ENCODE measurements around the gene MAOA.
A peak's percentile ranks its signal among the peaks of the same experiment; 100 is the strongest.
"Not testable (repeated sequence)": the region's sequence is repeated elsewhere in the genome, so short reads cannot be mapped to it uniquely, and the experiment has no call there.

Gene MAOA

DNA sequence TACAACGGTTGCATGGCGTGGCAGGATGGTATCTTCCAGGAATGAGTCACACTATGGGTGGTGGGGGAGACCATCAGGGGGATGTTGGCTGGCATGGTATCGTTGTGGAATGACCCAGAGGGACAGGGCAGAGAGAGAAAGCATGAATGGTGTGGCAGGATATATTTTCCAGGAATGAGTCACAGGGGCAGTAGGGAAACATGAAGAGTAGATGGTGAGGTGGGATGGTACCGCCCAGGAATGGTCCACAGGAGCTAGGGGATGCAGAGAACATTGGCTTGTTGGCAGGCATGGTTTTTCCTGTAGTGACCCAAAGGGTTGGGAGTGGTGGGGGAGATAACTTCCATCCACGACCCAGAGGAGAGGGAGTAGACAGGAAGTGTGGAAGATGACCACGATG is 62.4 kb downstream of the MAOA start:
- no peak for DNase-seq

DNA sequence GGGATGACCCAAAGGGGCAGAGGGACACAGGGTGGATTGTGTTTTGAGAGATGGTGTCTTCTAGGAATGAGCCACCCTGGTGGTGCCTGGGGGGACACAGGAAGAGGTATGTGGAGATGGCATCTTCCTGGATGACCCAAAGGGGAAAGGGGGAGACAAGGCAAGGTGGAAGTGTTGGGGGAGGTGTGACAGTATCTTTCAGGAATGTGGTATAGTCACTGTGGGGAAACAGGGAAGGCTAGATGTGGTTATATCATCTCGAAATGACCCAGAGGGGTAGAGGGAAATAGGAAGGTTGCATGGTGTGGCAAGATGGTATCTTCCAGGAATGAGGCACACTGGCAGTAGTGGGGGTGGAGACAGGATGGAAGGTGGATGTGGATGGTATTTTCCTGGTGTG is 62.9 kb downstream of the MAOA start:
- DNase-seq = no peak

GRCh38 chrX:43720082-43720481 is 64.0 kb downstream of the MAOA start:
- no peak for DNase-seq

- no peak for DNase-seq
Measured at GRCh38 chrX:43720961-43721360, 64.9 kb downstream of the MAOA start.

DNA sequence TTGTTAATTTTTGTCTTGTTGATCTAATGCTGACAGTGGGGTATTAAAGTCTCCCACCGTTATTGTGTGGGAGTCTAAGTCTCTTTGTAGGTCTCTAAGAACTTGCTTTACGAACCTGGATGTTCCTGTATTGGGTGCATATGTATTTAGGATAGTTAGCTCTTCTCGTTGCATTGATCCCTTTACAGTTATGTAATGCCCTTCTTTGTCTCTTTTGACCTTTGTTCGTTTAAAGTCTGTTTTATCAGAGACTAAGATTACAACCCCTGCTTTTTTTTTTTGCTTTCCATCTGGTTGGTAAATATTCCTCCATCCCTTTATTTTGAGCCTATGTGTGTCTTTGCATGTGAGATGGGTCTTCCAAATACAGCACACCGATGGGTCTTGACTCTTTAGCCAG is 69.1 kb downstream of the MAOA start:
- DNase-seq = not testable (repeated sequence)

- DNase-seq = not testable (repeated sequence)
Measured at GRCh38 chrX:43727254-43727653, 71.2 kb downstream of the MAOA start.

DNA sequence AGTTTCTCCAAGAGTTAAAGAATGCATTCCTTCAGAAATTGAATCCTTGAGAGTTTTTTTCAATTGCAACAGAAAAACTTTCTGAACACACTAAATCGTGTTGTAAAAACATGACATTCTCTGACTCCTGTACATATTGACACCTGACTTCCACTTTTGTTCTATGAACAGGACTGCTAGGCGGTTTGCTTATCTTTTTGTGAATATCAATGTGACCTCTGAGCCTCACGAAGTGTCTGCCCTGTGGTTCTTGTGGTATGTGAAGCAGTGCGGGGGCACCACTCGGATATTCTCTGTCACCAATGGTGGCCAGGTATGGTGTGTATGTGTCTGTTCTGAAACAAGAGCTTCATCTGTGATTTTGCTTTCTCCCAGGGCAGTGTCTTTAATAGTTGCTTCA is 71.9 kb downstream of the MAOA start:
- no peak for DNase-seq

DNA sequence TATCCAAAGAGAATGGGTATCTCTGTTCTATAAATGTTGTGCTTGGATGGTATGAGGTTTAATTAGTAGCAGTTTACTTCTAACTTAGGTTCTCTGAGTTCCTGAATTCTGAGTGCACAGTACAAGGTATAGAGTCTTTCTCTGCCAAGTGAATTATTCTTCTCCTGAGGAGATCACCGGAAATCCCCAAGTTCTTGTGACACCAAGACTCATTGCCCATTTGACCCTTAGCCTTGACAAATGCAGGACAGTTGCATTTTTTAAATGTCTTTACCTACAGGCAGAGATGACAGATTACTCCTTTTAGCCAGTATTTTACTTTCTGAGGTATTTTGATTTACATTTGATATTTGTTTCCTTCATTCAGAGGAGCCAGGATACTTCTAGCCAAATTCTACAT is 72.9 kb downstream of the MAOA start:
- DNase-seq = no peak

DNA sequence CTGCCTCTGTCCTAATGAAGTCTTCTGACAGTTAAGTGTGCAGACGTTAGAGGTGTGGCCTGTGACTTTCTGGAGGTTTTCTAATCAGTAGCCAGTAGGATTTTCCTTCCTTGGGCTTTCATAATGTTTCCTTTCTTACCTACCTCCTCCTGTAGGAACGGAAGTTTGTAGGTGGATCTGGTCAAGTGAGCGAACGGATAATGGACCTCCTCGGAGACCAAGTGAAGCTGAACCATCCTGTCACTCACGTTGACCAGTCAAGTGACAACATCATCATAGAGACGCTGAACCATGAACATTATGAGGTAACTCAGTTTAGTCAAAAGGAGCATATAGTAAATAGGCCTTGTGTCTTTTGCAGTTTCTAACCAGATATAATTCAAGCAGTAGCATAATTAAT is 75.0 kb downstream of the MAOA start:
- DNase-seq = no peak

- DNase-seq = no peak
Measured at GRCh38 chrX:43733699-43734098, 77.6 kb downstream of the MAOA start.

GRCh38 chrX:43734444-43734843 is 78.3 kb downstream of the MAOA start:
- no peak for DNase-seq

GRCh38 chrX:43735534-43735933 is 79.4 kb downstream of the MAOA start:
- no peak for DNase-seq

DNA sequence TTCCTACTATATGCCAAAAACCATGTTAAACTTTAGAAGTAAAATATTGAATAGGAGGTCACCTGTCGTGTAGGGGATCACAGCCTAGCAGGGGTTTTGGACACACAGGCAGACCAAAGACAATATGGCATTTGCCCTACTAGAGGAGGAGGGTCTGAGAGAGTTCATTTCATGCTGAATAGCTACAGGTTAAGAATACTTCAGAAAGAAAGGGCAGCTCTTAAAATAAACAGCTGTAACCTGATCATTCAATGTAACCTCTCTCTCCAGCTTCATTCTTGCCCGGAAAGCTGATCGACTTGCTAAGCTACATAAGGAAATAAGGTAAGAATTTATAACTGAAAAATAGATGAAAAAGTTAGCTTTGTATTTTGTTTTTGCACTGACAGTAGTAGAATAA is 79.9 kb downstream of the MAOA start:
- DNase-seq = no peak

DNA sequence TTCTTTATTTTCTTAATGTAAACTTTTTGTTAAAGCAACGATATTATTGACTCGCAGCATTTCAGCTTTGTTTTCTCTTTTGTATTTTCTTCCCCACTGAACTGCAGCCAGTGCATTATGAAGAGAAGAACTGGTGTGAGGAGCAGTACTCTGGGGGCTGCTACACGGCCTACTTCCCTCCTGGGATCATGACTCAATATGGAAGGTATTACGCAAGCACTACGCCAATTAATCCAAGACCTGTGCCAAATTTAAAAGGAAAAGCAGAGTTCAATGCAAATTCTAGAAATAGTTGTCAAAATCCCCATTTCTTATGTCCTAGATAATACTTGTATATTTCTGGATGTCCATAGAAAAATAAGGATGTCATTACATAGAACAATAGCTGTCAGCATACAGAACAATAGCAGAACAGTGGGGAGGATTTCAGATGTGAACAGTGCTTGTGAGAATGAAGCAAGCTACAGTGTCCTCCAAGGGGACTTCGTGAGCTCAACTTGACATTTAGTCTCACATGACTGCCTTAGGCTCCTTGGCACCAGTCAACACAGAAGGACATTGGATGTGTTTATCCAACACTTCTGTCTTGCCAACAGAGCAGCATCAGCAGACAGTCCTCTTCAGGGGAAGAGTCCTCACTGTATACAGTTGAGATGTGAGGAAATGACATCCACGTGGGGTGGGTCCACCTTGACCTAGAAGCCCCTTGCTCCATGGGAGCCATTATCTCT is 85.9 kb downstream of the MAOA start:
- no peak for DNase-seq

- no peak for DNase-seq
Measured at GRCh38 chrX:43743100-43743822, 87.2 kb downstream of the MAOA start.

GRCh38 chrX:43744284-43744683 is 88.2 kb downstream of the MAOA start:
- no peak for DNase-seq

DNA sequence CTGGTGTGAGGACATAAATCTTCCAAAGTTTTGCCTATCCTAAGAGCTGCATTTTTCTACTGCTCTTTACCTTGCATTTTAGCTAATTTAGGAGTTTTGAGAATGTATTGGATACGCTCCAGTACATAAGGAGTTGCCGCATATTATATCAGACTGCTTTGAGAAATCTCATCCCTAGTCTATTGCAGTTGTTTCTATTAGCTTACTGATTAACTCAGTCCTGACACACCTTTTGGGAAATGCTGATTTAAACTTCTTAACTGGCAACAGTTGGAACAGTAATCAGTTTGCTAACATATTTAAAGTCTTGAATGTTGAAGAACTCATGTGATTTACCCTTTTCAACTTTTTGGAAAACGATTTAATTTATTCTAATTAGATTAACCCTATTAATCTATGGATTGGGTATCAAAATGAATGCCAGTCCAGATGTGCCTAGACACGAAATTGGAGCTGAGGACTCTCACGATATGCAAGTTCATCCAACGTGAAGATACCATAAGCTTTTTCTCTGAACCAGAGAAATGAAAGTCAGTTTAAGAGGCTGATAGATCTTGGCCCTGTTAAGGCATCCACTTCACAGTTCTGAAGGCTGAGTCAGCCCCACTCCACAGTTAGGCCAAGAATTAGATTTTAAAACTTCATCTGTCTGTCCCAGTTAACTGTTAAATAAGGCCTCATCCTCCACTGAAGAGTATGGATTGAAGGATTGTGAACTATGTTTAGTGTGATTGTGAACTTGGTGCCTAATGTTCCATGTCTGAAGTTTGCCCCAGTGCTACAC is 90.0 kb downstream of the MAOA start:
- DNase-seq = no peak

DNA sequence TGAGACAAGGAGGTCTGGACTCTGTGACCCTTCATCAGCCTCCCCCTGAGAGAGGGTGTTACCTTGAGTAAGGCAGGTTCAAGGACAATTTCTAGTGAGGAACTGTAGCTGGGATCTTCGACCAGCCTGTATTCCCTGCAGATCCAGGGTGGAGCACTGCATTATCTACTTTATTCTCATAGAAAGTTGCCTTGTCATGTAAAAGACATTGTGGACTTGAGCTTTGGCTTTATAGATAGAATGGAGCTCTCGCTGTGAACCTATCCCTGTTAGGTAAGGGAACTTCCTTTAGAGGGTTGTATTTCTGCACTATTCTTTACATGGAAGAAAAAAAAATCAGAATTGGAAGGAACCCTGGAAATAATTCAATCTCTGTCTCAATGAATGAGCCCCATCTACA is 91.4 kb downstream of the MAOA start:
- DNase-seq = no peak

DNA sequence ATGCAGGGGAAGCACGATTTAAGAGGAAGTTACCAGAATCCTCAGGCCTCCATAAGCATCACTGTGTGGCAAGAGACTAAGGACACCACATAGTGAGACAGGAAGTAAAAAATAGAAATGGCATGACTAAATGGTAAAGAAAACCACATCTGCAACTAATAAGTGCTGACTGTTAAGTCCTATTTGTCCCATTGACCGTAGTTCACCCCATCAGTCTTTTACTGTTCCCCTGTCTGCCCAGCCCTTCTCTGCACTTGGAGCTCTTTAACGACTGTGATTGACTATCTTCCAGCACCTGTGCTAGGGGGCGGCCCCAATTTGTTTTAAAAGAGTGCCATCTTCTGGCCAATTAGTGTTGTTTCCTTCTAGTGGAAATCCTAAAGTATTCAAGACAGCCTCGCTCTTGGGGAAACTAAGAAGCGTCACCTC is 94.2 kb downstream of the MAOA start:
- peak; percentile 53 for DNase-seq

GRCh38 chrX:43753637-43754036 is 97.5 kb downstream of the MAOA start:
- DNase-seq = no peak

DNA sequence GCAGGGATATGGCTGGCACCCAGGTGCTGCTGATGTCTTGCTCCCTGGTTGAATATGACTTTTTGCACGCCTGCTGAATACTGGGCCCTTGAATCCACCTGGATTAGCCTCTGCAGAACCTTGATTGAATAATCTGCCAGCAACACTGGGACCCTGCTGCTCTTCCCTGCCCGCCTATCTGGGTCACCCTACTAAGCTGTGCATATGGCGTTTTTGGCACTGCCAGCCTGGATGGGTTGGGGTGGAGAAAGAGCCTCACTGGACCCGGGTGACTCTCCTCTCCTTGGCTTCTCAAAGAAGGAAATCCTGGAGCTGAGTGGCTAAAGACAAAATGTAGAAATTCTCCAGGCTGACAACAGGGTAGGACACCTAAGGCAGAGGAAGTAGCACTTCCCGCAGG is 100.0 kb downstream of the MAOA start:
- DNase-seq = no peak

DNA sequence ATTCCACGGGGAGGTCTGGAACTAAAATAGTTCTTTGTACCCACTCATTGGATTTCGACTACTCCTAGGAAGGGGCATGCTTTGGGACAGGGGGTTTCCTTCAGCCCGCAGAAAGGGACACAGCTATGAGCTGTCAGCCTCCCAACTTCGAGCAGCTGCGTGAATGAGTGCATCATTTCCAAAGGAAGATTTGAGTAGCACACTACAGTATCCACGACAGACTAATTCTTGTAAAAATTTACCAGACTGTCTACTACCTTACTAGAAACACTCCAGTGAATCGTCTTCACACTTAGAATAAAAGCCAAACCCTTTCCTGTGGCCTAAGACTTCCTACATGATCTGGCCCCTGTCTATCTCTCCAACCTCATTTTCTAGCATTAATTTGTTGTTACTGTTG is 101.9 kb downstream of the MAOA start:
- DNase-seq = no peak

- no peak for DNase-seq
Measured at GRCh38 chrX:43785930-43786591, 130.0 kb downstream of the MAOA start.
